Stimulated activated CD4-positive, alpha-beta T cell treated with anti-CD3 and anti-CD28 coated beads, Interleukin-4, amount 100 ng/mL, for 1 hour (primary cell): ENCODE results near the gene OR2AE1.
"Not testable (repeated sequence)": the region's sequence is repeated elsewhere in the genome, so short reads cannot be mapped to it uniquely, and the experiment has no call there.

Experiments
- DNase-seq: peaks from one replicate; pipeline ENCODE4 v3.0.0-alpha.2; 2020

Gene OR2AE1

GRCh38 chr7:99876933-99877332 lies at the start of gene OR2AE1:
Gene OR2AE1 (minus strand): TSS chr7:99877033. CDS start chr7:99877033, 0 bp downstream.
- no peak for DNase-seq

GRCh38 chr7:99926321-99926720 lies 49.5 kb upstream of the OR2AE1 start:
- DNase-seq: no peak

- DNase-seq: no peak
These were observed 46.4 kb upstream of the OR2AE1 start for GRCh38 chr7:99923200-99923599.

GRCh38 chr7:99920149-99920548 lies 43.3 kb upstream of the OR2AE1 start:
- DNase-seq: no peak

- DNase-seq: no peak
These were observed 42.9 kb upstream of the OR2AE1 start for GRCh38 chr7:99919814-99920112.

GRCh38 chr7:99918959-99919813 lies 42.4 kb upstream of the OR2AE1 start, which contains the start of gene TRIM4:
Gene TRIM4 (minus strand): TSS chr7:99919530. CDS start chr7:99919401, 129 bp downstream.
- peak; percentile 90 for DNase-seq

- DNase-seq: no peak
These were observed 34.1 kb upstream of the OR2AE1 start for GRCh38 chr7:99910976-99911375.

GRCh38 chr7:99901581-99901980 lies 24.7 kb upstream of the OR2AE1 start:
- no peak for DNase-seq

GRCh38 chr7:99899830-99900519 lies 23.1 kb upstream of the OR2AE1 start:
- no peak for DNase-seq

- DNase-seq: no peak
These were observed 22.0 kb upstream of the OR2AE1 start for GRCh38 chr7:99898836-99899235.

- no peak for DNase-seq
These were observed 21.2 kb upstream of the OR2AE1 start for GRCh38 chr7:99898023-99898357.

GRCh38 chr7:99897322-99898022 lies 20.6 kb upstream of the OR2AE1 start:
- DNase-seq: no peak

GRCh38 chr7:99894738-99895137 lies 17.9 kb upstream of the OR2AE1 start:
- no peak for DNase-seq

- no peak for DNase-seq
These were observed 16.4 kb upstream of the OR2AE1 start for GRCh38 chr7:99893280-99893679.

- DNase-seq: not testable (repeated sequence)
These were observed 13.5 kb upstream of the OR2AE1 start for GRCh38 chr7:99890348-99890747.

GRCh38 chr7:99888366-99888765 lies 11.5 kb upstream of the OR2AE1 start:
- not testable (repeated sequence) for DNase-seq

GRCh38 chr7:99881370-99881769 lies 4.5 kb upstream of the OR2AE1 start:
- DNase-seq: no peak

GRCh38 chr7:99876491-99876890 lies 342 bp downstream of the OR2AE1 start:
- no peak for DNase-seq

GRCh38 chr7:99868246-99868645 lies 8.6 kb downstream of the OR2AE1 start:
- DNase-seq: no peak

- not testable (repeated sequence) for DNase-seq
These were observed 9.4 kb downstream of the OR2AE1 start for GRCh38 chr7:99867477-99867876.

GRCh38 chr7:99863847-99864440 lies 12.9 kb downstream of the OR2AE1 start:
- no peak for DNase-seq

GRCh38 chr7:99860281-99861127 lies 16.3 kb downstream of the OR2AE1 start:
- no peak for DNase-seq
